Activated CD4-positive, alpha-beta T cell treated with anti-CD3 and anti-CD28 coated beads for 4 hours (primary cell): ENCODE measurements around the gene DNAJA1.
"Not testable (repeated sequence)": the region's sequence is repeated elsewhere in the genome, so short reads cannot be mapped to it uniquely, and the experiment has no call there.

Experiments used
- DNase-seq, 2 donors: peaks; one replicate each; pipeline ENCODE4 v3.0.0-alpha.2; 2020

Gene DNAJA1

DNA sequence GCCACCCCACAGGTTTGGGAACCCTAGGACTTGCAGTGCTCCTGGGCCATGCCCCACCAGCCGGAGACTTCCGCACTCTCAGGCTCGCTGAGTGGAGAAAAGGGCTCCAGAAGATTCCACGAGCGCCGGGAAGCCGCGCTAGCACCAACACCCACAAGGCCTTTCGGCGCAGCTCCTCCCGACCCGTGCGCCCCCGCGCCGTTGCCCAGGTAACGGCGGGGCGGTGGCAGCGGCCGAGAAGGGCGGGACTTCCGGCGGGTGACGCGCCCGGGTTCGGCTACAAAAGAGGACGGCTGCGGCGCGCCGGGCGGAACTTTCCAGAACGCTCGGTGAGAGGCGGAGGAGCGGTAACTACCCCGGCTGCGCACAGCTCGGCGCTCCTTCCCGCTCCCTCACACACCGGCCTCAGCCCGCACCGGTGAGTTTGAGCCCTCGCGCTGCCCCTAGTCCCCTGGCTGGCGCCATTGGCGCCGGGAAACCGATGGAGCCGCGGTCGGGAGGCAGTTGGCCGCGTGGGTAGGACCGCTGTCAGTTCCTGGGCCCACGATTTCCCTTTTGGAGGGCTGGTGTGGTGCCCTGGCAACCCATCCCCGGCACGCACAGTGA lies at the start of gene DNAJA1:
DNAJA1 (plus strand) TSS at position 308 of the 606 bp plus-strand sequence. CDS start 1,212 bp downstream, outside the sequence.
- peak; percentile 95 for DNase-seq

DNA sequence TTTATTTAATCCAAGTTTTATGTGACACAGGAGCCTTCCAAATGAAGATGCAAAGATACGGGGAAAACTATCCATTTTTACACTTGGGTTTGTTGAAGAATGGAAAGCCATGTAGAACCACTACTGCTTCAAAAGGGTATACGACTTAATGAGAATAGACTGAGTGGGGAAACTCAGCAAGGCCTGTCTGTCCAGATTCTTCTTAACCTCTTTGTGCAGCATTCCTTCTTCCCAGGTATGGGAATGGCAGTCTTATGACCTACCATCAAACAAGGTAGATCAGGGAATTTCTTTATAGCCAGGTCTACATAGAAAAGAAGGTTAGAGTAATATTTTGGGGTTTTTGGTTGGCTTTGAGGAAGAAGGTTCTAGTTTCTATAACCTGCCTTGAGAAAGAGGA lies 47.0 kb upstream of the DNAJA1 start:
- no peak for DNase-seq

DNA sequence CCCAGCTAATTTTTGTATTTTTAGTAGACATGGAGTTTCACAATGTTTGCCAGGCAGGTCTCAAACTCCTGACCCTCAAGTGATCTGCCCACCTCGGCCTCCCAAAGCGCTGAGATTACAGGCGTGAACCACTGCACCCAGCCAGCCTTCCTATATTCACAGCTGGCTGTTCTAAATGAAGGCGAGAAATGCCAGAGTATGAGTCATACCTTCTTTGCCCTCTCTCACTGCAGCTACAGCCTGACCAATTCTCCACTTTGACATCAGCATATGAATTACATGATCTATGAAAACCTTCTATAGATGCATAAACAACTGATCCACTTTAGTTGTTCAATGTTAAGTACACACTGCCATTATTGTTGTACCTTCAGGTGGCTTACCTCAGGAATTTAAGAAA lies 38.1 kb upstream of the DNAJA1 start:
- DNase-seq: no peak

DNA sequence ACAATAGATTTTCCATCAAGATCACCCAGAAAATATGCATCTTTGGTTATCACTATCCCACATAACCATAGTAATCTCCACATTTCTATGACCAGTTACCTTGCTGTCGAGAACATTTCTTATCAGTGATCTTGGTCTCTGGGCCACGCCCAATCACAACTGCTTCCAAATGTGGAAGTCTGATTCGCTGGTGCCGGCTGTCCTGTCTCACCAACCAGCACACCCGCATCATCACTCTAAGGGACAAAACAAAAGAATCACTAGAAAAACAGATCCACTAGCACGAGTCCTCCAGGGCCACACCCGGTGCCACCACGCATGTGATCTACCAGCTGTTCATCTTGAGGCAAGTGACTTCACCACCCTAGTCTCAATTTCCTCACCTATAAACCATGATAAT lies 35.4 kb upstream of the DNAJA1 start:
- no peak for DNase-seq

DNA sequence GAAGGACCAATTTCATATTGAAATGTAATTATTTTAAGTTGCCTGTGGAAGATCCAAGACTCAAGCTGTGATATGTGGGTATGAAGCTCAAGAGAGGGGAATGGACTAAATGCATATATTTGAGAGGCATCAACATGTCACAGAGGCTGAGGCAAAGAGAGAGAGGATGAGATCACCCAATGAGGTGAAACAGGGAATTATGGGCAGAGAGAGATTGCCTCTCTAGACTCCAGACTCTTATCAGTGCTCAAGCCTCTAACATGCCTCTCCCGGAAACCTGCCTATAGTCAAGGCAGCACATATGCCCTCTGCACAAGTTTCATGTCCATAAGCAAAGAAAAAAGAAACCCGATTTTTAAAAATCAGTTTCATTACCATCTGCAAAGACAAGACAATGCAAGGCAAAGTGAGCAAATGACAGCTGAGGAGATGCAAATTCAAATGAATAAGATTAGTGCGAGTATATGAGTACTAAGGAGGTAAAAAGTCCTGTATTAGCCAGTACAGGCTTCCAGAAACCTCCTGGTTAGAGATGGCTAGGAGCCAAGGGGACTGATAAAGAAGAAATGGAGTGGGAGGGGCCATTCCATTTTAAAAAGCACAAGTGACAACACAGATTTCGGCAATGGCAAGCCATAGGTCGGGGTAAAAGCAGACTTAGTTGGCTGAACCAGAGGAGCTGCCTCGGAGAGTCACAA lies 33.0 kb upstream of the DNAJA1 start:
- no peak for DNase-seq

DNA sequence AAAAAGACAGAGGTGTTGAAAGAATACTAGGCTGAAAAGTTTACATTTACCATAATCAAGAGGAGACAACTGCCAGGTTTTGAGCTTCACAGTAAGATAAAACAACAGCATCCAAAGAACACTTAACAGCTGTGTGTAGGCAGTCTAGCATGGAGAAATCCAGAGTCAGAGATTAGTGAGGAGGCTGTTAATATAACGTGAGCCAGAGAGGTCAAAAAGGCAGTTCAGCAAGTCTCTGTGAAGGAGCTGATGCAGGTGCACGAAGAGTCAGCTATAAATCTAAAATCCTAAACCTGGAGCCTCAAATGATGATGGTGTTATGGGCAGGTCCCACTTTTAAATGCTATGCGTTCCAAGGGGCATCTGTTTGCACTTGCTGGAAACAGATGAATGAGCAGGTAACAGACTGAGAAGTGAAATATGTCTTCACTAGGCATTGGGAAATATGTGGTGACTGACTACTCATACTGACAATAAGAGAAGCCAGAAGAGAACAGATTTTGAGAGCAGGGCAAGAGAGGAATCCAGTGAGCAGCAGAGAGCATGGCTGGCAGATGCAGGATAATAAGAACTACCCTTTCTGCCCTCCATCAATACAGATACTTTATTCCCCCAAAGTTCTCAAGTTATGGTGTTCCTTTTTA lies 32.4 kb upstream of the DNAJA1 start:
- DNase-seq: no peak

DNA sequence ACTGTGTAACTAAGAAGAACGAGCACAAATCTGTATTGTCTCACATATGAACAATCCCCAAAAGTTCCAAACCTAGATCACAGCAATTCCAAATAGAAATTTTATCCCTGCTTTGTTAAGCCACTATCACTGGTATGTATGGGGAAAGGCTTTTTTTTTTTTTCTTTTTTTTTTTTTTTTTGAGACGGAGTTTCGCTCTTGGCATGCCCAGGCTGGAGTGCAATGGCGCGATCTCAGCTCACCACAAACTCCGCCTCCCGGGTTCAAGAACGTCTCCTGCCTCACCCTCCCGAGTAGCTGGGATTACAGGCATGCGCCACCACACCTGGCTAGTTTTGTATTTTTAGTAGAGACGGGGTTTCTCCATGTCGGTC lies 24.4 kb upstream of the DNAJA1 start:
- not testable (repeated sequence) for DNase-seq

DNA sequence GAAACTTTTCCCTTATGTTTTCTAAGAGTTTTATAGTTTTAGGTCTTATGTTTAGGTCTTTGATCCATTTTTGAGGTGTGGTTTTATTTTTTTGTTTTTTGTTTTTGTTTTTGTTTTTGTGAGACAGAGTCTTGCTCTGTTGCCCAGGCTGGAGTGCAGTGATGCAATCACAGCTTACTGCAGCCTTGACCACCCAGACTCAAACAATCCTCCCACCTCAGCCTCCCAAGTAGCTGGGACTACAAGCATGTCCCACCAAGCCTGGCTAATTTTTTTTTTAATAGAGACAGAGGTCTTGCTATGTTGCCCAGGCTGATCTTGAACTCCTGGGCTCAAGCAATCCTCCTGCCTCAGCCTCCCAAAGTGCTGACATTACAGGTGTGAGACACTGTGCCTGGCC lies 19.7 kb upstream of the DNAJA1 start:
- DNase-seq: not testable (repeated sequence)

DNA sequence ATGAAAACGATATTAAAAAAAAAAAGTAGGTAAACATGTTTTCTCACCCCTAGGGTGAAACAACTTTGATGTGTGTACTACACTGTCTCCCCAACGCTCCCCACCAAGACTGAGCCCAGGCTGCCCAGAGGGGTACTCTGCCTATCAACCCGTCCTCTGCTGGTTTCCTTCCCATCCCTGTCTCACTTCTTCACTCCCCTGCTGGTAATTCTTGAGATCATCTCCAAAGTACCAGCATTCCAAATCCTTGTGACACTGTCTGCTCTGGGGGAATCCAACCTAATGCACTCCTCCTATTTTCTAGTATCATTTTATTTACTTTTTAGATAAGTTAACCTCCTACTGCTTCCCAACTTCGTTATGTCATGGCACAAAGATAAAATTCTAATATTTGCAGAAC lies 17.3 kb upstream of the DNAJA1 start:
- no peak for DNase-seq

DNA sequence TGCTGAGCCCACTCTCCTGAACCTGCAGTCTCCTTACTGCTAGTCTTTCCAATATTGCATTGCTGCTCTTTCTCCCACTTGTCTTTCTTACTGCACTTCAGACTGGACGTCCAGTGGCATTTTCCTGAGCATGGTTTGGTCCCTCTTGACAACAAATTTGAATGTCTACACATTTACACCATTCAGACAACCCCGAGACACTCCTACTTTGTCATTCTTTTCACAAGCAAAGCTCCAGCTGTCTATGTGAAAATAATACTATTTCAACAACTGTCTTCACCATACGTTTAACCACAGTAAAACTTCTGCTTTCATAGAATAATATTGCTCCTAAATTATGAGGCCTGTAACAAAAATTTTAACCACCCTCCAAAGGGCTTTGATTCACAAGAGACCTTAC lies 13.2 kb upstream of the DNAJA1 start:
- DNase-seq: no peak

DNA sequence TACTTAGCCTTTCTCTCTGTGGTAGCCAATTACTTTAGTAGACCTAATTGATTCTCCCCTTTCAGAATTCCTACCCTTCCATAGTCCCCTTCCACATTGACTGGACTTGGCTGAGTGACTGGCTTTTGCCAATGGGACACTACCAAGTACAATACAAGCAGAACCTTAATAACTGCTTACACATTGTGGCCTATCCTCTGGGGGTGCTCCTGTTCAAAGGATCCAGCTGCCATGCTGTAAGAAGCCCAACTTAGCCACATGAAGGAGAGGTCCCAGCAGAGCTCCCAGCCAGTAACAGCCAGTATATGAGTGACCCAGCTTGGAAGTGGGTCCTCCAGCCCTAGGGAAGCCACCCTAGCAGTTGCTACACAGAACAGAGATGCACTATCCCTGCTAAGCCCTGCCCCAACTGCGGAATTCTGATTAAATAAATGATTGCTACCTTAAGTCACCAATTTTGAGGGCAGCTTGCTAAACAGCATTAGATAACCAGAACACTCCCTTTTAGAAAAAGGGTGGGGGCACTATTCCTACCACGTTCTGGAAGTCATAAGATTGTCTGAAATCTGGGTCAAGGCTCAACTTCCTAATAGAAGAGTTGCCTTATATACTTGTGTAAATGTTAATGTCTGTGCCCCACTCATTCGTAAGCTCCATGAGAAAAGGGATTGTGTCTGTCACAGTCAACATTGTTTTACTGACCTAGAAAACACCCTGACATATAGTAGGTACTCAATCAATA lies 12.6 kb upstream of the DNAJA1 start:
- no peak for DNase-seq

DNA sequence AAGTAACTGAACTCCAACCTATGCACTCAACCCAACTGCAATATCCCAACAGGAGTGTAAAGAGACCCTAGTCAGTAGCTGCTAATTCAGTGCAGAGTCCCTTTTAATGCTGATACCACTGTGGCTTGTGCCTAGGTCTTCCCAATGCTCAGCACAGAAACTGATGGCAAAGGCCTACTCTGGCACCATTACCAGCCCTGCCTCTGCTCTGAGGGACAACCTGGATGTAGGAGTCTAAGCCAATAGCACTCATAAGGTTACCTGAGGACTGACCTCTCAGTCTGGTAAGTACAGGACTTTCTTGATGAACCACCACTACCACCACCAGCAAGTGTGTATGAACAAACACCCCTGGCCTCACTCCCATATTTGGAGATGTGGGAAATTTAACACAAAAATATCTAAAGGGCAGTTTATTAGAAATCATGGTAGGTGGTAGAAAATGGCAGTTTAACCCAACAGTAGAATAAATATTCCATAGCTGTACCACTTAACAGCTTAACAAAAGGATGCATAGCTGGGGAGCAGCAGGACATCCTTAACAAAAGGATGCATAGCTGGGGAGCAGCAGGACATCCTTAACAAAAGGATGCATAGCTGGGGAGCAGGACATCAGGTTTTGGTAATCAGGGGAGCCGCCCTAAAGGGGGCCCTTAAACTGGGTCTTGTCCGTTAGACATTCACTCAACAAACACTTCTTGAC lies 11.0 kb upstream of the DNAJA1 start:
- DNase-seq: no peak

DNA sequence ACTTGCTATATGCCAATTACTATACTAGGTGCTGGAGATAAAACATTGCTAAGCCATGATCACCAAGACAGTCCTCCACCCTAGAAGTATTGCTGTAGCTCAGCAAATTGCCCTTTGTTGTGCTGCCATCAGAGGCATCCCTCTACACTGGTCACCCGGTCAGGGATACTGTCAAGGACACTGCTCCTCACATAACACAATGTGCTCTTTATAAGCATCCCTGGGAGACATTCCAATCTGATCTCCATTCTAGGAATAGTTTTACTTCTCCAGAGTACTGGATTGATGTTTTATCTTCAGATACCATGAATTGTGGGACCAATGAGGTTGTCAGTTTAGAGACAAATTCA lies 10.4 kb upstream of the DNAJA1 start:
- no peak for DNase-seq

DNA sequence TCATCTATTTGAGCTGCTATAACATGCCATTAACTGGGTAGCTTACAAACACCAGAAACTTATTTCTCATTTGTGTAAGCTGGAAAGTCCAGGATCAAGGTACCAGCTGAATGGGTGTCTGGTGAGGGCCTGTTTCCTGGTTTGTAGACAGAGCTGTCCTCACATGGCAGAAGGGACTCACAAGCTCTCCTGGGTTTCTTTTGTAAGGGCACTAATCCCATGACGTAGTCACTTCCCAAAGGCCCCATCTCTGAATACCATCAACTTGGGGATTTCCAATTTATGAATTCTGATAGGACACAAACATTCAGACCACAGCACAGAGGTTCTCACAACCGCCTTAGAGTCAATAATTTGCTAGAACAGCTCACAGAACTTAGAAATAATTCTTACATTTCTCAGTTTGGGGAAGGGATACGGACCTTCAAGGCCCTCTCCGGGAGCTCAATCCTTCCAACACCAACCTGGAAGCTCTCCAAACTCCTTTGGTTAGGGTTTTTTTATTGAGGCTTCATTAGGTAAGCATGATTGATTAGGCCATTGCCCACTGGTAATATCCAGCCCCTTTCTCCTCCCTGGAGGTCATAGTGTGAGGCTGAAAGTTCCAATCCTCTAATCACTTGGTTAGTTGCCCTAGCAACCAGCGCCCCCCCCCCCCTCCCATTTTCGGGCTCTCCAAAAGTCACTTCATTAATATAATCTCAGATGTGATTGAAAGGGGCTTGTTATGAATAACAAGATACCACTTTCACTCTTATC lies 7.6 kb upstream of the DNAJA1 start:
- no peak for DNase-seq

DNA sequence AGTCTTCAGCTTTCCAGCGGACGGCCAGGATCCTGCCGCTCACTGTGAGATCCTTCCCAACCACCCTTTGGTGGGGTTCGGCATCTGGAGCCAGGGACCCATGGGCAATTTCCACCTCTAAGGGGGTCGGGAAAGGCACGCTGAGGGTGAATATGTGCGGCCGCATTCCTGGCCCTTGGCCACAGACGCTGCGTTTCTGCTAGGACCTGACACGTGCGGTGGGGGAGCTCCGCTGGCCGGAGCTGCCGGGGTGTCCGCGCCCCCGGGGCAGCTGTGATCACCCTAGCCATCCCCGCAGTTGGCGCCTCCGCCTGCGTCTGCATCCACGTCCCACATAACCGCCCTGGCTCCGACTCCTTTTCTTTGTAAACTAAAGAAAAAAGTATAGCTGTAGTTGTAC lies 5.3 kb upstream of the DNAJA1 start:
- DNase-seq: no peak

DNA sequence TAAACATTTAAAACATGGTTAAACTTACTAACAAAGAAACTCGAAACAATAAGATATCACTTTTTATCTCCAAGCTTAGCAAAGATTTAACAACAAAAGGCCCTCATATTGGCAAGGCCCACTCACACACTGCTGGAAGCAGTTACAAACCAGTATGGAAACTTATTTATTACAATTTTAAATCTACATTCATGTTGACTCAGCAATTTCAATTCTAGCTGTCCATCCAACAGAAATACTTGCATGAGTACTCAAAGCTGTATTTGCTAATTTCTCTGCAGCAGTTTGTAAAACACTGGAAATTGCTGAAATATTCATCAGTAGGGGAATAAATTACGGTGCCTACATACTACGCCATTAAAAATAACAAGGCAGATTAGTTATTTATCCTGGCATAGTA lies 2.8 kb upstream of the DNAJA1 start:
- DNase-seq: no peak

DNA sequence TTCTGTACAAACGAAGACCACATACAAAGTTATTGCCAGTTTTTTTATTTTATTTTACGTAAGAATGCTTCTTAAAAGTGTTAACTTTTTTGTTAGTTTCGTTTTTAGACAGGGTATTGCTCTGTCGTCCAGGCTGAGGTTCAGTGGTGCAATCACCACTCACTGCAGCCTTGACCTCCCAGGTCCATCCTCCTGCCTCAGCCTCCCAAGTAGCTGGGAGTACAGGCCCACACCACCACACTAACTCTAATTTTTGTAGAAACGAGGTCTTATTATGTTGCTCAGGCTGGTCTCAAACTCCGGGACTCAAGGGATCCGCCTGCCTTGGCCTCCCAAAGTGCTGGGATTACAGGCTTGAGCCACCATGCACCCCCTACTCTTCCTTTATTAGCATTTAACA lies 2.3 kb upstream of the DNAJA1 start:
- DNase-seq: no peak

DNA sequence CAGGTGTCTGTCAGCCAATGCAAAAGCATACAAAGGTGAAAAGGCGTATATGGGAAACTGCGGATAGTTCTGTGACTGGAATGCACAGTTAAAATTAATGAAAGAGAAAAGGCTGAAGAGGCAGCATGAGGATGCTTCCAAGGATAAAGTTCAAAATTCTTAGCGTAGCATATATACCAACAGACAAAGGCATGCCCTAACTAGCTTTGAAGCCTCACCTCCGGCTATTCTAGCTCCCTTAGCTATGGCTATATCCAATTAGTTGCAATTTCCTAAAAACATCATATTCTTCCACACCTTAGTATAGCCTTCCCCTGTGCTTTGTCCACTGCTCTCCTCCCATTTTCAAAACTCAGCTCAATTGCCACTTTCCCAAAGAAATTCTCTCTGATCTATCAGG lies 1.4 kb upstream of the DNAJA1 start:
- no peak for DNase-seq

DNA sequence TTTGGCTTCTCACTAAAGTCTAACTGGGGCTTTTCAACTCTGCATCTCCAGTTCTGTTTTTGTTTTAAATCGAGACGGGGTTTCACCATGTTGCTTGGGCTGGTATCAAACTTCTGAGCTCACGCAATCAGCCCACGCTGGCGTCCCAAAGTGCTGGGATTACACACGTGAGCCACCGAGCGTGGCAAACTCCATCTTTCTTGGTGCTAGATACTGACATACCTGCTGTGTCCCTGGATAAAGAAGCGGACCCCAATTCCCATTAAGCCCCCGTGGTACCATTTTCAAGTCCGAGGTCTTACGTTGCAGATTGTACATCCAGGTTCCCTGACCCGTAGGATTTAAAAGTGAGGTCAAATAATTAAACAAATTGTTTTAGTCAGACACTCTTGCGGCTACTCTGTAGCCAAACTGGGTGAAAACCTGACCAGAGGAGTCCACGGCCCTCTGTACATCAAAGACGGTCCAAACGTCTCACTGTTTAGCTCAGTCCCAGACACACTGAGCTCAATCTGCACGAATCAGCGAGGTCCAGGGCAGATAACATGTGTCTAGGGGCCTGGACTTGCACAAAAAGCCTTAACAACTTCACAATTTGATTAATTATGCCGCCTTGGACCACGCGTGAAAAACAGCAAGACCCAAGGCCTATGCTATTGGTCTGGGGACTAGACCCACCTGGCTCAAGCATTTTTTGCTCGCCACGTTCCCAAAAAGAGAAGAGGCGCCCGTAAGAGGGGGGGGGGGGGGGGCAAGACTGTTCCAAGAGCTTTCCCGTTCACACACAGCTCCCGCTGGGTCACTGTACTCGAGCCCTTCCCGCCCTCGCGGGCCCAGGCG lies 727 bp upstream of the DNAJA1 start:
- DNase-seq: peak in 1 of 2 donors; percentile 8

DNA sequence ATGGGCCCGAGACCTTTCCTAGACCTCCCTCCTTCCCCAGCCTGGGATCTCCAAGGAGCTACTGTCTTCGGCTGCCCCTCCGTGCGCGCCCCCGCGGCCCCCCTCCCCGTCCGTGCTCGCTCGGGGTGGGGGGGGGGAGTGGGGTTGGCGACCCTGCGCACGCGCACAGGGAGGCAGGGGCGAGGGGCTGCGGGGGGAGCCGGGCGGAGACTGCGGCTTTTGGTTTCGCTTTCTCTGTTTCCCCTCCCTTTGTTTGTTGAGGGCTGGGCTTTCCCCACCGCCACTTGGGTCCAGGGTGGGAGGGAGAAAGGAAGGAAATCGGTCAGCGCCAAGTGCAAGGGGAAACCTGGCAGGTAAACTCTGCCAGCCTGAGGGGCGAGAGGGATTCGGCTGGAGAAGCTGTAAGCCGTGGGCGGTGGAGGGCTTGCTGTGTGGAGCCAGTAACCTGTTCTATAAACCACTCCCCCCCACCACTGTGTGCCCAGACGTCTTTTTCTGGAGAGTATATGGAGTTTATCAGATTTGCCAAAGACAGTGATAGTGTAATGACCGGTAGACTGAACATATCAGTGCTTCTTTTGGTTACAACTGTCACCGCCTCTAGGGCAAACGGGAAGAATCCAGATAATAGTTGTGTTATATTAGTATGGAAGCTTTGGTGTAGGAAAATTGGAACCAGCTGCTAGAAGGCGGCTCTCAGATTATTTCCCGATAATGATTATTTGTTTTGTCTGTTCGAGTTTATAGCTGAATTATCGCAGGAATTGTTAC lies 684 bp downstream of the DNAJA1 start:
- peak; percentile 78 to 81 for DNase-seq
